HG03175 (cell line): ENCODE measurements around the gene MICU2.
"Not testable (repeated sequence)": the region's sequence is repeated elsewhere in the genome, so short reads cannot be mapped to it uniquely, and the experiment has no call there.

Source experiments
- ATAC-seq: cut with Tn5 transposase; IDR thresholded peaks from one replicate; pipeline ENCODE4 v1.9.1; 2021; ENCODE audit warnings: mild to moderate bottlenecking, moderate library complexity; ENCODE audit not compliant: unreplicated experiment

MICU2 gene

GRCh38 chr13:21594715-21595545, 9.0 kb downstream of the MICU2 start:
- peak; percentile 30 for ATAC-seq

DNA sequence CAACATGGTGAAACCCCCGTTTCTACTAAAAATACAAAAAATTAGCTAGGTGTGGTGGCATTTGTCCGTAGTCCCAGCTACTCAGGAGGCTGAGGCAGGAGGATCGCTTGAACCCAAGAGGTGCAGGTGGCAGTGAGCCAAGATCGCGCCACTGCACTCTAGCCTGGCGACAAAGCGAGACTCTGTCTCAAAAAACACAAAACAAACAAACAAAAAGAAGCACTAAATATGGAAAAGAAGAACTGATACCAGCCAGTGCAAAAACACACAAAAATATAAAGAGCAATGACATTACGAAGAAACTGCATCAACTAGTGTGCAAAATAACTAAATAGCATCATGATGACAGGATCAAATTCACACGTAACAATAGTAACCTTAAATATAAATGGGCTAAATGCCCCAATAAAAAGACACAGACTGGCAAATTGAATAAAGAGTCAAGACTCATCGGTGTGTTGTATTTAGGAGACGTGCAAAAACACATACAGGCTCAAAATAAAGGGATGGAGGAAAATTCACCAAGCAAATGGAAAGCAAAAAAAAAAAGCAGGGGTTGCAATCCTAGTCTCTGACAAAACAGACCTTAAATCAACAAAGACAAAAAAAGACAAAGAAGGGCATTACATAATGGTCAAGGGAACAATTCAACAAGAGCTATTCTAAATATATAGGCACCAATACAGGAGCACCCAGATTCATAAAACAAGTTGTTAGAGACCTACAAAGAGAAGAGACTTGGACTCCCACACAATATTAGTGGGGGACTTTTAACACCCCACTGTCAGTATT, 13.1 kb downstream of the MICU2 start:
- ATAC-seq: not testable (repeated sequence)

DNA sequence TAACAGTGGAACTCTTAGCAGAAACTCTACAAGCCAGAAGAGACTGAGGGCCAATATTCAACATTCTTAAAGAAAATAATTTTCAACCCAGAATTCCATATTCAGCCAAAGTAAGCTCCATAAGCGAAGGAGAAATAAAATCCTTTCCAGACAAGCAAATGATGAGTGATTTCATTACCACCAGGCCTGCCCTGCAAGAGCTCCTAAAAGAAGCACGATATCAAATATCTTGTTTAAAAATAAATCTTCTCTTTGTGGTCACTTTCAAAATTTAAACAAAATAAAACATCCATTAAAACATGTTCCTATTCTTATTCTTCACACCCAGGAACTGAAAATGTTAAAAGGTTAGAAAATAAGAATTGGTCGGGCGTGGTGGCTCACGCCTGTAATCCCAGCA, 13.7 kb downstream of the MICU2 start:
- ATAC-seq: no peak

DNA sequence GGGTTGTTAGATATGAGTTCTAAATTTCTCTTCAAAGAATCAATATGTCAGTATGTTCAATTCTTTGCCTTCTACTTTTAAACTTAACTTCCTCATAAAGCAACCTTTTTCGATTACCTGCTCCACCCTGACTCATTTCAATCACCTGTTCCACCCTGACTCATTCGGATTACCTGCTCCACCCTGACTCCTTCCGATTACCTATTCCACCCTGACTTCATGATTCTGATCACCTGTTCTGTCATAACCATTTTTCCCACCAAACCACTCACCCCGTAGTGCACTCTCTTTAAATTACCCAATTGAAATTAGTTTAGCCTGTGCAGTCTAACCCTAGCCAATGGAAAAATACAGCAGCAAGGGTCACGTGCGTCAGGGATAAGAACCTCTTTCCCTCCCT, 14.5 kb downstream of the MICU2 start:
- ATAC-seq: not testable (repeated sequence)

- ATAC-seq: not testable (repeated sequence)
These were observed 15.6 kb downstream of the MICU2 start for GRCh38 chr13:21588411-21588810.

- no peak for ATAC-seq
These were observed 18.9 kb downstream of the MICU2 start for GRCh38 chr13:21584973-21585592.

GRCh38 chr13:21583478-21583877, 20.5 kb downstream of the MICU2 start:
- no peak for ATAC-seq

GRCh38 chr13:21580736-21581135, 23.2 kb downstream of the MICU2 start:
- no peak for ATAC-seq

DNA sequence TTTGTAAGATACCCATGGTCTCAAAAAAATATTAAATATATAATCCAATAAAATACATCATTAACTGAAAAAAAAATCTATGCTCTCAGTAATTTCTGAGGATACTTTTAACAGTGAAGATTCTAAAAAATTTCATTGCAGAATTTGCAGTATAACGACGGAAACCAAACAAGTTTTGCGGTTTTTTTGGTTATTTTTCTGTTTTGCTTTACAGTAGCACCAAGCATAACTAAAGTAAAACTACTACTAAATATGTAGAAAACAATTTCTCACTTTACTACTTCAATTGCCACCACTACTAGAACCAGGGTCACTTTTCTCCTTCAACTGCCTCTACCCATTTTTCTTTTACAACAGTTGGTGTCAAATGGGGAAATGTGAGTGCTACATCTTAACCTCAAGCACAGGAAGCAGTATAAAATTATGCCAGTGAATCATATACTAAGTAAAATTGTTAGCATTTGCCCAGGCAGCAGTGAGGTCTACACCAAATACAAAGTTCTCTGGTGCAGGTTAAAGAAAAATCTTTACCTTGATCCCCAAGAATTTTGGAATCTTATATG, 24.1 kb downstream of the MICU2 start:
- ATAC-seq: peak; percentile 82

- ATAC-seq: no peak
These were observed 25.2 kb downstream of the MICU2 start for GRCh38 chr13:21578748-21579147.

GRCh38 chr13:21576426-21576825, 27.5 kb downstream of the MICU2 start:
- no peak for ATAC-seq

DNA sequence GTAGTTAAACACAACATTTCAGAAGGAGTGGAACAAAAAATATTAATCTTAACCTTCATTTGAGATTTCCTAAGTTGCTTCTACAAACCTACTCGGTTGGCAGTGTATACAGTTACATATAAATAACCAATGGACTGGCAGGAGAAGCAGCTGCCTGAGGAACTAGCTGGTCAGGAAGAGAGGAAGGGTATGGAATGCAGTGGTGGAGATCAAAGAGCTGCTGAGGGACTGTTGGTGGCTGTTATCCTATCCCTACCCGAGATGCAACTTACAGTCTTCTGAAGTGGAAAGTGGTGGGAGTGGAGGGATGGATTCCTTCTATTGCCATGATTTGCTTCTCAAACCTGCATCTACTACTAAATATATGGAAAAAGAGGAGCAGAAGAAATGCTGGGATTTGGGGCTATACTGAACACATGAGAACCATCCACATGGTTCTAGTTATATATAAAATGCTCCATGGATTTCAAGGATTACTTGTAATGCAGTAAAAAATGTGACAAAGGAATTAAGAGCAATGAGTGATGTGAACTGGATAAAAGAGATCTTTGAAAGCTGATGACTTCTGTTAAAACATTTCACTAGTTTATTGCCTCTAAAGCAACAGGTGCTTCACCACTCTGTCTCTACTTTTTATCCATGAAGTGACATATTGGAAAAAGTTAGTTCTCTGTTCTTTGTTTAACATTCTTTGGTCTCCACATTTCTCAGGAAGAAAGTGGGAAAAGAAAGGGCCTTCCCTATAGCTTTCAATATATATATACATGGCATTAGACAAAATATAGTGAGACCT, 29.9 kb downstream of the MICU2 start:
- no peak for ATAC-seq

- no peak for ATAC-seq
These were observed 34.3 kb downstream of the MICU2 start for GRCh38 chr13:21569686-21570085.

DNA sequence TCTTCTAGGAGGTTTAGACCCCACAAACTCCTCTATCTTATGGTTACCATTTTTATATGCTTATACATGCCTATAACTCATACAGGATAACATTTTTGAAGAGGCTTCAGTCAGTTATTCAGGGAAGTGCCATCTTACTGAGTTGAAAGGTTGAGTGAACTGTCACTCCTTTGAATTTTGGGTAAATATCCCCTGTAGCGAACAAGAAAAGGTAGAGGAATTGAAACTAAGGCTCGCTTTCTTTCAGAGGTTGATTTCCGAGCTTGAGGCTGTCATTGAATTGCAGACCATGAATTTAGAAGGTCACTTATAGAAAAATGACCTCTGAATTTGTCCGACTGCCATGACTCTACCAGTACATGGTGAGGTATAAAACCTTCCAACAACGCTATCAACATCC, 35.1 kb downstream of the MICU2 start:
- no peak for ATAC-seq

DNA sequence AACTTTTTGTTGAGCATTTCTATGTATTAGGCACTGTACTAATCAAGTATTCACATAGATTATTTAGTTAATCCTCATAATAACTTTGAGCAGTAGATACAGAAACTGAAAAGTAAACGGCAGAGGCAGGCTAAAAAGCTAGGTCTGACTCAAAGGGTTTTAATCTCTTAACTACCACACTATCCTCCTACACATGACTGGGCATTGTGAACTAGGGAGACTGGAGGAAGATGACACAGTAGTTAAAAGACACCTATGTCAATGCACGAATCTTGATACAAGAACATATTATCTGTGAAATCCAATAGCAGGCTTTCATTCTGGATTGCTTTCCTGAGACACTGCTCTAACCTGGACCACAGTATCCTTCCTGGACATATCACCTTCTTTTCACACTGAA, 36.3 kb downstream of the MICU2 start:
- ATAC-seq: no peak

GRCh38 chr13:21557995-21558394, 46.0 kb downstream of the MICU2 start:
- ATAC-seq: no peak

- ATAC-seq: no peak
These were observed 47.9 kb downstream of the MICU2 start for GRCh38 chr13:21556051-21556450.

DNA sequence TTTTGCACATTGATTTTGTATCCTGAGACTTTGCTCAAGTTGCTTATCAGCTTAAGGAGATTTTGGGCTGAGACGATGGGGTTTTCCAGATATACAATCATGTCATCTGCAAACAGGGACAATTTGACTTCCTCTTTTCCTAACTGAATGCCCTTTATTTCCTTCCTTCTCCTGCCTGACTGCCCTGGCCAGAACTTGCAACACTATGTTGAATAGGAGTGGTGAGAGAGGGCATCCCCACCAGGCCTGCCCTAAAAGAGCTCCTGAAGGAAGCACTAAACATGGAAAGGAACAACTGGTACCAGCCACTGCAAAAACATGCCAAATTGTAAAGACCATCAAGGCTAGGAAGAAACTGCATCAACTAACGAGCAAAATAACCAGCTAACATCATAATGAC, 50.7 kb downstream of the MICU2 start:
- not testable (repeated sequence) for ATAC-seq

GRCh38 chr13:21550918-21551317, 53.1 kb downstream of the MICU2 start:
- ATAC-seq: no peak

DNA sequence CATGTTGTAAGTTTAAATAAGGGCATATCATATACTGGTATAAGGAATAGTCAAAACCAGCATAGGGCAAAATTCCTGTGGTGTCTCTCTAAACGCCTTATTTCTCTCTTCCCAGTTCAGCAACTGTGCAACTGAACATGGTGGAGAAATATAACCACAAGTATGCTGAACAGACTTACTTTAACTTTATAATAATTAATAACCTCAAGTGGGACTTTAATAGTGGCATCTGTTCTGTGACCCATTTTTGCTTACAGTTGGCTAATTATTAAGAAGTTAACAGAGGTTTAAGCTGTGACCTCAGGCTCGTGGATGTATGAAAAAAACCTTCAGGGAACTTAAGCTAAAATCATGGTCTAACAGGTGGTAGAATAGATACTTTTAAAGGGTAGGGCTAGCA, 54.3 kb downstream of the MICU2 start:
- no peak for ATAC-seq

- no peak for ATAC-seq
These were observed 55.4 kb downstream of the MICU2 start for GRCh38 chr13:21548577-21548976.
